Hematopoietic multipotent progenitor cell treated with erythropoietin and hydrocortisone succinate and interleukin-3 and kit ligand, for 4 days (in vitro differentiated cells): Measurements from ENCODE around the gene MILR1.
A peak's percentile ranks its signal among the peaks of the same experiment; 100 is the strongest.
"Not testable (repeated sequence)": the region's sequence is repeated elsewhere in the genome, so short reads cannot be mapped to it uniquely, and the experiment has no call there.

Experiments
- DNase-seq: peaks from one replicate; pipeline ENCODE4 v3.0.0-alpha.2; 2015

Gene MILR1

DNA sequence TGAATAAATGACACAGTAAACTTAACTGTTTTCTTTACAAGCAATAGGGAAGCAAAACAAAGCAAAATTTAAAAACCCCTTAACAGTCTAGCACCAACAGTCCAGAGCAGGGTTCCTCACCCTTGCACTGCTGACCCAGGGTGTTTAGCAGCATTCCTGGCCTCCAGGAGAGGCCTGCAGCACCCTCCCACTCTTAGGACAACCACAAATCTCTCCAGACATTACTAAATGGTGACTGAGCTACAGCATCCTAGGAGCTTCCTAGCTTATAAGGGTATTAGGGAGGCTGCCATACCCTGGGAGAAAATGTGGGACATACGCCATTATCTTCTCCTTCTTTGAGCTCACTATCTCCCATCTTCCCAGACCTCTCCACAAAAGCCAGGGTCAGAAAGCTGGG, 32.0 kb downstream of the MILR1 start:
- DNase-seq: no peak

- DNase-seq: no peak
Measured at GRCh38 chr17:64484380-64484779, 35.5 kb downstream of the MILR1 start.

GRCh38 chr17:64488301-64488700, 39.4 kb downstream of the MILR1 start:
- no peak for DNase-seq

GRCh38 chr17:64491034-64491860, 42.3 kb downstream of the MILR1 start:
- peak; percentile 76 for DNase-seq

GRCh38 chr17:64491994-64492393, 43.1 kb downstream of the MILR1 start:
- DNase-seq: no peak

DNA sequence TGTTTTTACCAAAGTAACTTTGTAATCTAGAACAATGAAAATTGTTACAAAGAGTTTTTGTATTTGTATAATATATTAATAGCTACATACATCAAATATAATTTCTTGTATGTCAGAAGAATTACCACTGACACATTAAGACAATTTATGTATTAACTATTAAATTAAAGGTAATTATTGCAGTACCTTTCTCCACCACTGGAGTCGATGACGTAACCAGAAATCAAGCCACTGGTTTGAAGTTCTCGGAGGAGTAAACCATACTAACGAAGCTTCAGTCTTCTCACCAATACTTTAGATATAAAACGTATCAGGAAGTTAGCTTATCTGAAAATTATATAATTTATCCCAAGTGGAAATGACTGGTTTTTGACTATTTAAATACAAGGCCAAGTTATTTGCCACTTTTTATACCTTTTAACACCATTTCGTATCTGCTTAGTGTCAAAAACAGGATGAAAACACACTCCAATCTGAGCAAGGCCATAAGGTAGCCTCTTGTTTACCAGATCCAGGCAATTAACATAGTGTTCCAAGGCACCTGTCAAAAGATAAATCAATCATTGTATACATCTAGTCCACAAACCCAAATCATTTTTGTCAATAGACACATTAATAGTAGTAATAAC, 43.7 kb downstream of the MILR1 start:
- DNase-seq: peak; percentile 71

DNA sequence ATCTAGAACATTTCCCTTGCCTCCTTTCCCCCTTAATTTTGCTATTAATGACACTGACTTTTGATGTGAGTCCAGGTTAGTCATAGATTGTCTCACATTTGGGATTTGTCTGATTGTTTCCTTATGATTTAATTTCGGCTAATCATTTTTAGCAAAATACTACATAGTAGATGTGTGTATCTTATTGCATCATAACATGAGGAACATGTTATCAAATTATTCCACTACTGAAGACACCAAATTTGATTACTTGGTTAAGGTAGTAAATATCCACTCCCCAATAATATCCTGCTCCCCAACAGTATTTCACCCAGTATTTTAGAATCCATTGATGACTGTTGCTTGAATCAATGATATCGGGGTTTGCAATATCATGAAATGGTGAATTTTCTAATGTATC, 45.2 kb downstream of the MILR1 start:
- no peak for DNase-seq

DNA sequence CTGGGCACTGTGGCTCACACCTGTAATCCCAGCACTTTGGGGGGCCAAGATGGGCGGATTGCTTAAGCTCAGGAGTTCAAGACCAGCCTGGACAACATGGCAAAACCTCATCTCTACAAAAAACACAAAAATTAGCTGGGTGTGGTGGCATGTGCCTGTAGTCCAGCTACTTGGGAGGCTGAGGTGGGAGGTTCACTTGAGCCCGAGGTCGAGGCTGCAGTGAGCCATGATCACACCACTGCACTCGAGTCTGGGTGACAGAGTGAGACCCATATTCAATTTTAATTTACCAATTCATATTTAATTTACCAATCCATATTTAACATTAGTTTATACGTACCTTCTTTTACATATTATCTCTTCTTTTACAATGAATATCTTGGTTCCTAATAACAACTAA, 46.4 kb downstream of the MILR1 start:
- DNase-seq: not testable (repeated sequence)

DNA sequence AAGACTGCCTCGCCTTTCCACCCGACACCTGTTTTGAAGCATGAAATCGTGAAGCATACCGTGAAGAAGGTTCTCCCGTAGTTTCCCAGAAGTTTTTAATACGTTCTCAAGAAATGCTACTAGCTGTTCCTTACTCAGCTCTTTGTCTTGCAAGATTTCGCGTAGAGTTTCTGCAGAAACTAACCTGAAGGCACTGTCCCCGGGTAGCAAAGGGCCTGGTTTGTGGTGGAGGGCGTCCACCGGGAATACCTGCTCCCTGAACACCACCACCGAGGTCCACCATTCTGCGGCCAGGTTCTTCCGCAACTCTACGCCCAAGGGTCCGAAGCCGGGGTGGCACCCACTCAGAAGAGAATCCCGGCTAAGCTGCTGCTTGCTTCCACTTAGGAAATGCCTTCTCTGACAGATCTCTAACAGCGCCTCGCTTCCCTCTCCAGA, 47.5 kb downstream of the MILR1 start:
- no peak for DNase-seq

DNA sequence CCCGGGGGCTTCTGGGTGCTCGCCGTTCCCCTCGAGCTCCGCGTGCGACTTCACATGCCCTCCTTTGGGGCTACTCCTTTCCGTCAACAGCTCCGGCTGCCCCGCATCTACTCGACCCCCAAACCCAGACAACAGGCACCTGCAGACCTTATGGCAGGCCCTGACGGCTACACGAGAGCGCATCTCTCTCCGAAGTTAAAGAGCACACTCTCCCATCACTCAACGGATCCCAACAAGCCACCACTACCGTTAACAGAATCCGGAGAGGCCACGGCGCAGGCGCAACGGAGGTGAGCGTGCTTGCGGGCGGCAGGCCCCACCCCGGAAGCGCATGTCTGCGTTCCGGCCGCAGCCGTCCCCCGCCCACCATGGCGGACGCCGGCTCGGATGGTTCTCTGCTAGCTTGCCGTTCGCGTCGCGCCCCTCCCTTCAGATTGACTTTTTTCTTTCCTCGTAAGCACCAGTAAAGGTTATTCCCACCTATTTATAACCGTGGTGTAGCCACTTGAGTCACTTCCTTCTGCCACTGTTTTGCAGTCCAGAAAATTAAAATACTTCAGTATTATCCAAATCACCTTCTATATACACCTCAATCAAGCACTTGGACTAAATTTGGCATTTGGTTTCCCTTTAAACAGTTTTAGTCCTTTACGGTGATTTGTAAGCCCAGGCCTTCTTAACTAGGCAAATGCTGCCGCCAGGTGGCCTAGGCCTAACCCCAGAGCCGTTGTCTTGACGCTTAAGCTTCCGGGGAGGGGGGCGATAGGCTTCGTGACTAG, 48.1 kb downstream of the MILR1 start, which contains the start of gene POLG2:
Gene POLG2, minus strand, starts transcription at position 269 of the 779 bp plus-strand sequence. Its CDS starts 86 bp downstream, at position 183.
- DNase-seq: peak; percentile 98

GRCh38 chr17:64497565-64498035, 48.7 kb downstream of the MILR1 start:
- DNase-seq: no peak

- DNase-seq: peak; percentile 9
Measured at GRCh38 chr17:64498308-64499203, 49.6 kb downstream of the MILR1 start.

- no peak for DNase-seq
Measured at GRCh38 chr17:64499805-64500486, 51.0 kb downstream of the MILR1 start.

- DNase-seq: no peak
Measured at GRCh38 chr17:64500487-64500859, 51.6 kb downstream of the MILR1 start.

DNA sequence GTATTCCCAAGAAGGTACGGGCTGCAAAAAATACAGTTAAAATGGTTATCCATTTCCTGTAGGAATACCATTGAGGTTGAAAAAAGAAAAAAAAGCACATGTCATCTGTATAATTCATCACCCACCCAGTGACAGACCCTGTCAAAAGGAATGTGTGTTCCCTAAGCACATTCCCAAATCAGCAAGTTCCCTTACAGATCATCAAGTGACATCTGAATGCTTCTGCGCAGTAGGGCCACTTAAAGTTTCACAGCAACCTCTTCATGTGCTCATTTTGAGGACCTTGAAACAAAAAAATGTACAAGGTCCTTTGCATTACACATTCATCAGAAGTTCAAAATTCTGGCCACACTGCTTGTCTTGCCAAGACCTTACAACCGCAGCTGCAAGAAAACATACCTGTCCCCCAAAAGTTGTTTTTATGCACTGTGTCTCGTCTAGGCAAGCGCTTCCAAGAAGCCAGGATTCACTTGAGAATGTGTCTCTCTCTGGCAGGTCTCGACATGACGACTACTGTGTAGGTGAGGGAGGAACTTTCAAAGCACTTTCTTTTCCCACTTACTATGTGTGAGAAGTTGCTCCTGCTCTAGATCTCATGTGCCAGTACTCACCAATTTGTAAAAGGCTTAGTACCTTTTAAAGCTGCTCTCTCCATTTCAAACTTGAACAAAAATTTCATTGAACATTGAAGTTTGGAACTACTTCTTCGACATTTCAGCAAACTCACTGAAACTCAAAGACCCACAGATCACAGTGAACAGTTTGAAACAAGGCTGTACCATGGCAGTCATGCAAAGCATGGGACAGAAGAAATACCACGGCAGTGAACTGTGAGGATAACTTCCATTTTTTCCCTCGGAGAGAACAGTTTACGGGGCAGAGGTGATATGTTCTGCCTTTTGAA, 52.2 kb downstream of the MILR1 start:
- no peak for DNase-seq

DNA sequence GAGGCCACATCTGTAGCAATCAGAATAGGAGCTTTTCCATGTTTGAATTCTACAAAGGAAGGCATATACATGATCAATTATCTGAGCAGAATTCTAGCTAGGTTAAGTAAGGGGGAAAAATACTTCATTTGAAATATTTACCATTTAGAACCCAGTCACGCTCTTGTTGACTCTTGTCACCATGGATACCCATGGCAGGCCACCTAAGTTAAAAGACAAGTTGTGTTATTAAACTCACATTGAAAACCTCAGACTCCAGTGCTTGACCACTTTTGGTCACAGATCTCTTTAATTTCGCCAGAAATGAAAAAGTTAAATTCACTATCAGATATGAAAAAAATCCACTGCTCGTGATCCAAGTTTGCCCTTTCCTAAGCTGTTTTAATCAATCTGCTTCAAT, 53.1 kb downstream of the MILR1 start:
- DNase-seq: no peak

DNA sequence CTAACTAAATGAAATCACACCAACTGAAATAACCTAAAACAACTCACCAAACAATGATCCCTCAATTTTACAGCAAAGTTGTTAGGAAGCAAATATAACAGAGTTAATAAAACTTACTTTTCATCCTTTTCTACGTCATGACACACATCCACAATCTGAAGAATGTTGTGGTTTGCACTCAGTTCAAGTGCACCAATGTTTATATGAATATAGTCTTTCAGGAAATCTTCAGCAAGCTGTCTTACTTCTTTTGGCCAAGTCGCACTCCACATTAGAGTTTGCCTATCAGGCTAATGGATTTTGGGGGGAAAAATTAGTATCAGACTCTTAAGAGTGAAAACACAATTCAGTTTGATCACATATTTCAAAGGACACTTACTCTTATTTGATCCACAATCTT, 53.9 kb downstream of the MILR1 start:
- no peak for DNase-seq

GRCh38 chr17:64503341-64503740, 54.4 kb downstream of the MILR1 start:
- no peak for DNase-seq

- no peak for DNase-seq
Measured at GRCh38 chr17:64503821-64504768, 55.2 kb downstream of the MILR1 start.
